HG03460 (cell line): ENCODE measurements around the gene IMPDH1.

Source experiments
- ATAC-seq: cut with Tn5 transposase; IDR thresholded peaks from one replicate; pipeline ENCODE4 v1.9.1; 2021; ENCODE audit not compliant: unreplicated experiment

IMPDH1 gene

DNA sequence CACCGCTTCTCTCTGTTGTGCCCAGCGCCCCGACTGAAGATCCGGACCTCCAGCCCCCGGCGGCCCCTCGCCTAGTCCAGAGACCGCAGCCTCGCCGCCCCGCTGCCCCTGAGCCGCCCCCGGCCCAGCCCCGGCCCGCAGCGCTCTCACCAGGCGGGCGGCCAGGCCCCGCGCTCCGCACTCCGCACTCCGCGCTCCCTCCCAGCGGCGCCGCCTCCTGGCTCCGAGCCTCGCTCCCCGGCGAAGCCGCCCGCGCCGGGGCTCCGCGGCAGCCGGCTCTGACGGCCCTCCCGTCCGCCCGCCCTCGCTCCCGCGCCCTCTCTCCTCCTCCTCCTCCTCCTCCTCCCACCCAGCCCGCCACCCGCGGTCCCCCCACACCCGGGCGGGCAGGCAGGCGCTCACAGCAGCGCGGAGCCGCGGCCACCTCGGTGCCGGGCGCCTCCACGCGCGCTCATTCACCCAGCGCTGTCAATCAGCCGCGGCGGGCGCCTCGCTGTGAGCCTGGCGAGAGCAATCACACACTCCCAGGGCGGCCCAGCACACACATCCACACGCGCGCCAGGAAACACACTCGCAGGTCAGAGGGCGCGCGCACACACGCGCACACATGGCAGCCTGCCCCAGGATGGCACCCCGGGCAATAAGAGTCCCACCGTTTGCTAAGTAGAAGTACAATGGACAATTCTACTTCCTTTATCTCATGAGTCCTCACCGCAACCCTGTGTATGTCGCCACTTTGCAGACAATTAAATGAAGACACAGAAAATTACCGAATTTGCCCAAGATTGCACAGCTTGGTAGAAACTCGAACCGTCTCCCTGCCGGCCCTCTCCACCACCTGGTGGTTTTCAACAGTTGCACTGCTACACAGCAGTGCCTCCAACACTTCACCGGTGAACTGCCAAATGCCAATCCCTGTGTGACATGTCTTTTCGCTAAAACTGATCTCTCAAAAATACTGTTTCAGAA lies 48.1 kb downstream of the IMPDH1 start, which contains the start of gene PRRT4:
TSS of gene PRRT4 (minus strand) at position 280 of the 969 bp plus-strand sequence.
- no peak for ATAC-seq

DNA sequence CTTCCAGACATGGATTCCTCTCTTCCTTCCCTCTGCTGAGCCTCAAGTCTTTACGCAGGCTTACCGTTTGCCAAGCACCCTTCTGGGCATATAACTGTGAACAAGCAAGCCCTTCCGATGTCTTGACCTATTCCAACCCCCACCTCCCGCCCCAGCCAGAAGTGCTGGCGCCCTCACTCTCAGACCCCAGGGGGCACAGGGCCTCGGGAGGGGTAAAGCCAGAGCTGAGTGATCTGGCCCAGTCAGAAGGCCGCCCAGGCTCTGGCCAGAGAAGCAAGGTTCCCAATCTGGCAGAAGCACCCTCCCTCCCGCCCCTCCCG lies 49.5 kb downstream of the IMPDH1 start:
- ATAC-seq: no peak

DNA sequence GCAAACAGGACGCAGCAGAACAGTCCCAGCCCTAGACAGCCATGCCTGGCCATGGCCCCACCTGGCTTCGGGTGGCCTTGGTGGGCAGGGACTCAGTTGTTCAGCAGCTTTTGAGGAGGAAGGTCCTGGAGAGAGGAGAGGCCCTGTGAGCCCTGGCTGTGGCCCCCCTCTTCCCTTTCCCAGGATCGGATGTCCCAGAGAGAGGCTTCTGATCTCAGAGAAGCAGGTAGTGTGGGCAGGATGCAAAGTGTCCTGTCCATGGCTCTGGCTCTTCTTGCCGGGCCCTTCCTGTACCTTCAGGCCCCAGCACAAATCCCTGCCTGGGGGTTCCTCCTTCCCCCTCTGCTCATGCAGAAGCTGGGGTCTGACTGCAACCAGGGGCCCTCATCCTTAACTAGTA lies 49.8 kb downstream of the IMPDH1 start:
- no peak for ATAC-seq

DNA sequence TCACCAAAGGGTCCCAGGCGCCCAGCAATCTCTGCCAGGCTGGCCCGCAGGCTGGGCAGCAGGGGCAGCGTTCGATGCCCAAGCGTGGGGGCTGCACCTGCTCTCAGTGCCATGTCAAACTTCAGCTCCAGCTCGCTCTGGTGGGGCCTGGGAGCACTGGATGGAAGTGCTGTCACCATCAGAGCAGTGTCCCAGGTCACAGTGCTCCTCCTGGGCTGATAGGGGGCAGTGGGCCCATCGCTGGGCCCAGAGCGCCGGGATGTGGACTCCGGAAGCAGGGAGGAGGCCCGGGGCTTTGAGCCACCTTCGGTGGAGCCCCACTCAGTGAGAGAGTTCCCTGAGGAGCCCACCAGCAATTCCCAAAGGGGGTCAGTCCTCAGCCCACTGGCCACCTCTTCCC lies 50.4 kb downstream of the IMPDH1 start:
- ATAC-seq: no peak

DNA sequence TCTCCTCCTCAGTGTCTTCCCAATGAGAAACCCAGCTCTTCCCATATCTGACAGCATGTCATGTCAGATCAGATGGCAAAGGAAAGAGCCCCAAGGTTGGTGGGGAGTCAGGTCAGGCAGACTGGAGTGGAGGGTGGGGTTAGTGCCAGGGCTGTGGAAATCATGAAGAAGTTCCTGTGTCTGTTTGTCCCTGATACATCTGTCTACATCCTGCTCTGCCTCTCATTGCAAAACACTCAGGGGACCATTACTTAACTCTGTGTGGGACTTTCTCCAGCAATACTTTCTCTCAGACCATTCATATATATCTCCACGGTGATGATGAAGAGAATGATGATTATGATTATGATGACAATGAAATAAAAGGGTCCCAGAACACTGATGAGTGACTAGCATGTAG lies 51.5 kb downstream of the IMPDH1 start:
- no peak for ATAC-seq

DNA sequence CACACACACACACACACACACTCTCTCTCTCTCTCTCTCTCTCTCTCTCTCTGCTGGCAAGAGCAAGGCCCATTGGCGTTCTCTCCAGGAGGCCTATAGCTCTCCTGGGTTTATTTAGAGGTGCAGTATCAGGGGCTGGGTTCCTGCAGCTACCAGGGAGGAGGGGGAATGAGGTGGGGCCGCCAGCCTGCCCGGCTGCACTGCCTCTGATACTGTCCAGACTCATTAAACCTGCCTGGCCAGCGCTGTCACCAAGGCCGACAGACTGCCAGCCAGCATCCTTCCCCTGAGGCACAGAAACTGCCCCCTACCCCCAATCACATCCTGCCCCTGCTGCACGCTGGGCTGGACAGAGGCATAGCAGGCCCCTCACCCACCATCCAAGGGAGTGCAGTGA lies 52.6 kb downstream of the IMPDH1 start:
- no peak for ATAC-seq

DNA sequence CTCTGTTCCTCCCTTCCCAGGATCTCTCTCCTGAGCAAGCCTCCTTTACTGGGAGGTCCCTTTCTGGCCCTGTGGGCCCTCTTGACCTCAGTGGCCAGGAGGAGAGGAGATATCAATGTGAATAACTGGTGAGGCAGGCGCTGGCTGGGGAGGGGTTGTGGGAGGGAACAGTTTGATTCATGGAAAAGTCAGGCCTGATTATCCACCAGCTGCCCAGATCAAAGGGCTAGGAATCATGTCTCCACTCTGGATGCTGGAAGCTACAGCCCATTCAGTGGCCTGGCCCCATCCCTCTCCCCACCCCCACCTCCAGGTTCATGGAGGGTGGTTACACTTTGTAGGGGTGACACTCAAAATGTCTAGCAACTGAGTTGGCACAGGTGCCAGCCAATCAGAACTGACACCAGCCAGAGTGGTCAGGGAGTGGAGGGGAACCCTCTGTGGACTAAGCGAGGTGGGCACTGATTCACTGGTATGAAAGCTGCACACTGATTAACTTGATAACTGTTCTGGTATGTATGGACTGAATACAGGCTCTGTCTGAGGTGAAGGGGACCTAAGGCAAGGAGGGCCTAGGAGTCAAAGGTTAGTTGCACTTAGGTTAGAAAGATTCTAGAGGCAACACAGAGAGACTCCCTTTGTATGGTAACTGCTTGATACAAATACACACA lies 53.1 kb downstream of the IMPDH1 start:
- no peak for ATAC-seq

DNA sequence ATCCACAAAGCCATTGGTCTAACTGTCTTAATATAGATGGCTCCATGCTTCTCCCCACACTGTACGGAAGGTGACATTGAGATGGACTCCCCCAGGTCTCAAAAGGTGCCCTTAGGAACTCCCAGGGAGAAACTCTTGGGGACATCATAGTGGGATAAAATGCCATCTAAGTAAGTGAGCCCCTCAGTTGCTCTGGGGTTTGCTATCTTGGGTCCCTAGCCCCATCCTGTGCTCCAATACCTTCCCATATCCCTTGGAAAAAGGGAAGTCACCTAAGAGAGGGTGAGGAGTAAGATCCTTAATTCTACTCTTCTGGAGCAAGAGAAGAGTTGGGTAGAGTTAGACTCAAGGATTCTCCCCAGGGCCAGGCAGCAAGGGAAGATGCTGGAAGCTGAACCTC lies 56.2 kb downstream of the IMPDH1 start:
- ATAC-seq: no peak

DNA sequence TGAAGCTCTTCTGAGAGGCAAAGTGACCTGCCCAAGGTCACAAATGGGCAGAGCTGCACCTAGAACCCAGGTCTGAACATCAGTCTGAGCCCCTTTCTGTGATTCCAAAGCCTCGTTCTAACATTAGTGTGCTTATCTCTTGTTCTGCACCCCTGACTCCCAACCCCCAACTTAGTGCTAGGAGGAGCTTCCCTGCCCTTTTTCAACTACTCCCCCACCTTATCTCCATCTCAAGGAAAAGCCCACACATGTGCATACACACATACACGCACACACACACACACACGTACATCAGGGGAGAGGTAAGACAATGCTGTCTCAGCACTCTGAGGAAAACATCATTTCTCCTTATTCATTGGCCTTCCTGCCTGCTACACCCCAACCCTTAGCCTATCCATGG lies 56.6 kb downstream of the IMPDH1 start:
- ATAC-seq: no peak

DNA sequence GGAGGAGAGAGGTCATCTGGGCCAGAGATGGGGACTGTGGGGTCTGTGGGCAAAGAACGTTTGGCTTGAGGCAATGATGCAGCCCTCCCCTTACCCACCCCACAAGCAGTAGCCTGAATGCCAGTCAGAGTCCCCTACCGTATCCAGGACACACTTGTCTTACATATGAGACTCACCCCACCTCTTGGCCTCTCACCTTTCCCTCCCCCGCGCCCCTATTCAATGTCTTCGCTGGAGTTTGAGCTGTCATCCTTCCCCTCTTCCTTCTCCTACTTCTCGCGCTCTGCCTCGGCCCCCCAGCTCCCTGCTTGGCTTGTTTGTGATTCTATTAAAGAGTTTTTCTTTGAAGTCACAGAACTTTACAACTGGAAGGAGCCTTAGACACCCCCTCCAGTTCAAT lies 57.1 kb downstream of the IMPDH1 start:
- no peak for ATAC-seq

DNA sequence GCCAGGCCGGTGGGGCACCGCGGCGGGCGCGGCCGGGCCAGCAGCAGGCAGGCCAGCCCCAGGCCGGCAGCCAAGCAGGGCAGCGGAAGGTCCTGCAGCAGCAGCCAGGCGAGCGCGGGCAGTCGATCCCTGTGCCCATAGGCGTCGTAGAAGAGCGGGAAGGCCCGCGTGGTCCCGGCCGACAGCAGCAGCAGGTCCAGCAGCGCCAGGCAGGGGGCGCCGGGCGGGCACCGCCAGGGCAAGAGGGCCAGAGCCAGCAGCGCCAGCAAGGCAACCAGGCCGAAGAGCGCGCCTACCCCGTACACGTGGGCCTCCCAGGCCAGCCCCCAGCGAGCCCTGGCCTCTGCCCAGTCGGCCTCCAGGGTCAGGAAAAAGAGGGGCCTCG lies 57.6 kb downstream of the IMPDH1 start:
- ATAC-seq: no peak

DNA sequence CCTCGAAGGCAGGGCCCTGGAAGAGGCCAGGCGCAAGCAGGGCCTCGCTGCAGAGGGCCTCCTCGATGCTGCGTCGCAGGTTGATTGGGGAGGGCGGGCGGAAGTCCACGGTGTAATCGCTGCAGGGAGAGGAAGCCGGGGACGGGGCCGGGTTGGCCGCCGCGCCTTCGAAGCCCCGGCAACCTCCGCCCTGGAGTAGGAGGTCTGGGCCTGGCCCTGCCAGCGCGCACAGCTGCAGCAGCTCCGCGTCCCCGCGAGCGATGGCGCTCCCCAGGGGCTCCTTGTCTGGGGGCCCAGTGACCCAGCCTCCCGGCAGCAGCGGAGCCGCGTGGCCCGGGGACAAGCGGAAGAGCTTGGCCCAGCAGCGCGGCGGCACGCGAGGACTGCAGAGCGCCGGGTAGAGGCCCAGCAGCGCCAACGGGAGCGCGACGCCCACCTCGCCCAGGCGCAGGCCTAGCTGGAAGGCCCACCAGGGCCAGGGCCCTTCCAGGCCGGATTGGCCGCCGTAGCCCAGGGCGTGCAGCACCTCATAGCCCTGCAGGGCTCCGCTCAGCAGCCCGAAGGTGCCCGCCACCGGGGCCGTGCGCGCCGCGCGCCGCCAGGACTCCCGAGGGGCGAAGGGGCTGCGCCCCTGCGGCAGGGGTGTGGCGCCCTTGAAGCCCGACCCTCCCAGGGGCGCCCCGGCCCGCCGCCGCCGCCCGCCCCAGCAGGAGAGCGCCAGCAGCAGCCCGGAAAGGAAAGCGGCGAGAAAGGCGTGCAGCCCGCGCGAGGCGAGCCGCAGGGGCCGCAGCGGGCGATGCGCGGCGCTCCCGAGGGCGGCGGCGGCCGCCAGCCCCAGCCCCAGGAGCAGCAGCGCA lies 58.3 kb downstream of the IMPDH1 start:
- no peak for ATAC-seq

DNA sequence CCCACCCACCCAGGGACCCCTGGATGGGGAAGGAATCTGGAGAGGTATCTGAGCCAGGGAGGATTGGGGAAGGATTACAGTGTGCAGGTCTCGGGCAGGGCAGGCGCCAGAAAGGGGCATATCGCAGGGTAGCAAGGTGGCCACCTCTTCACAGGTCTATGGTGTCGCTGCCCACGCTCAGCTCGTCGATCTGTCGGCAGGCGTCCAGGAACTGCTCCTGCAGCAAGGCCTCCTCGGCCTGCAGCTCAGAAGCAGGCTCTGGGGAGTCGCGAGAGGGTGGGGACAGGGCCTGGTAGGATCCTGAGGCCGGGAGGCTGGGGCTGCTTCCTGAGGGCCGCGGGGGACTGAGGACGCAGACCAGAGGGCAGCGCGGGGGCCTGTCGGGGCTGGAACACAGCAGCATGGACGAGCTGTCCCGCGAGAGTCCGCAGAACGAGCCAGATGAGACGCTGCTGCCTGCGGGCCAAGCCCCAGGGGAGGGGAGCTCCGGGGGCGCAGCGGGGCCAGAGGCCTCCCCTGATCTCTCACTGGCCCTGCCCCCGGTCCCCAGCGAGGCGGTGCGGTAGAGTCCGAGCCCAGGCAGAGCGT lies 59.0 kb downstream of the IMPDH1 start:
- ATAC-seq: no peak

DNA sequence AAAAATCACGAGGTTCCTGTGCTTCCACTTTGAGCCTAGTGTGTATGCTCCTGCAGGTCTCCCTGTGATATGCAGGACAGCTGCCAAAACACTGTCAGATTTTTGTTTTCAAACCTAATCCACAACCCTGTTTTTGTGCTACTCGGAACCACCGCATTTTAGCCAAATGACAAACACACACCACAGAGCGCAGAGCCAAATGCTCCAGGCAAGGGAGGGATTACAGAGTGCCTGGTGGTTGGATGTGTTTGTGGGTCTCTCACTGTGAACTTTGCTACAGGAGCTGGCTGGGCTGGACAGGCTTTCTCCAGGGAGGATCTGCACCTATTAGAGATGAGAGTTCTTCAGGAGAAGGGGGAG lies 60.3 kb downstream of the IMPDH1 start:
- ATAC-seq: no peak

DNA sequence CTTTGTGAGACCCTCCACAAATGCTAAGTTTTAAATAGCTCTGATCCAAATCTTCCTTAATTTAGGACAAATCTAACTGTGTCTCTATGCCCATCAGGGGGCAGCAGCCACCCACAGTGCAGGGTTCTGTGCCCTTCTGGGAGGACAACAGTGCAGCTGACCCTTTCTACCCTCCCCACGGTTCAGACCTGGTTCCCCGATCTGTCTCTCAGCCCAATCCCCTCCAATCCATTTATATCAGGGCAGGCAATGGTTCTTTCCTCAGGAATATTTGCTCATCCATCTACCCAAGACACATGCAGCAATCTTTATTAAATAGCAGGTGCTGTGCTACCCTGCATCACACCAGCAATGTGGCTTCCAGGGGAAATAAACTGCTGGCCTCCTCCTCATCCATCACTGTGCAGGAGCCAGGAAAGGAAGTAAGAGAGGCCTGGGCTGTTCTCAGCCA lies 62.1 kb downstream of the IMPDH1 start:
- ATAC-seq: no peak

DNA sequence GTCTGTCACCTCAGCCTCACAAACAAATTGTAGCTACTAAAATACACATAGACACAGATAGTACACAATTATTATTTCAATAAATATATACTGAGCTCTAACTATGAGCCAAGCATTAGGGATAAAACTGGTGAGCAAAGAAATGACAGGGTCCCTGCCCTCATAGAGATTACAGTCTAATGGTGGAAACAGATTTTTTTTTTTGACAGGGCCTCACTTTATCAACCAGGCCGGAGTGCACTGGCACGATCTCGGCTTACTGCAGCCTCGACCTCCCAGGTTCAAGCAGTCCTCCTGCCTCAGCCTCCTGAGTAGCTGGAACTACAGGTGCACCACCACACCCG lies 65.4 kb downstream of the IMPDH1 start:
- ATAC-seq: no peak

DNA sequence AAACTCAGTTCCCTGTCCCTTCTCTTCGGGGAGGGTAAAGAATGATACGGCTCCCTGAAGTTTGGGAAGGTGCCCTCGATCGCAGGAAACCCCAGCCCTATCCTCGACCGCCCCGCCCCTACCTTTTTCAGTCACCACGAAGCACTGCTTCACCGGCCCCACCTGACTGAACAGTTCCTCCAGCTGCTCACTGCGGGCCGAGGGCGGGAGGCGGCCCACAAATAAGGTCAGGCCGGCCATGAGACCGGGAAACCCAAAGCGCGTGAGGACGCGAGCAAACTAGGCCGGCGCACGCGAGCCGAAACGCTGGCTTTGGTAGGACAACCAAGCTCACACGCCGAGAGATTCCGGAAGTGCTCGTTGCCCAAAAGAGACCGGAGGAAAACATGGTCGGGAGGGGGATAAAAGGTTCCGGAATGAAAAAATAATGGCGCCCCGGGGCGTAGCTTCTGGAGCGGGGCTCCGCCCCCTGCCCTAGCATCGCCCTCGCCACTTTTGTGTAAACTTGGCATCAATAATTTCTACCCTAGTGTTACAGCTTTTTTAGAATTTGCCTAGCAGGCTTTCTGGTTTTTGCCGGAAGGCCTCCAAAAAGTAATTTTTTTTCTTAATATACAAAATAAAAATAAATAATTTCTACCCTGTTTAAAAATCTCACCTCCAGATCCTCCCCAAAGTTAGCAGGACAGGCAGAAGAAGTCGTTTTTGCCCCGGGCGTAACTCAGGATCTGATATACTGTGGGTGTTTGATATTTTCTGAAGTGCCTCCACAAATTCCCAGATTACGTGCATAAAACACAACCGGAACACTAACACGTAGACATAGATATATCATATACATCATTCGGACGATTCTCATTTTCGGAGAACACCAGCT lies 66.0 kb downstream of the IMPDH1 start, which contains the start of gene RBM28:
TSS of gene RBM28 (minus strand) at position 355 of the 877 bp plus-strand sequence. CDS start at position 240, 115 bp downstream.
- ATAC-seq: peak; percentile 91
